HCT116 (cell line): ENCODE data around the gene FAXDC2. TPM values are rescaled to one million over a fixed set of nuclear protein-coding genes. Genes with fewer than 3 reads are reported as not detected.

Source experiments
- ATAC-seq: fragments of 200-7000 bp; cut with Tn5 transposase; 2 replicates; pipeline ENCODE4 v1.9.1; 2020; ENCODE audit warnings: mild to moderate bottlenecking, moderate library complexity
- BruUV-seq: library from RNA; stranded (reverse); fragments of 400-500 nt; replicated peaks from 2 replicates; lab custom pipeline; 2021; lab: Mats Ljungman, UMichigan
- CTCF ChIA-PET: fragments of 300-600 bp; sonication (Branson Sonifier 250); formaldehyde crosslinking; loops from one replicate; lab custom pipeline; 2021; ENCODE audit warnings: antibody characterized with exemption; lab: Charles Lee
- POLR2A ChIA-PET: fragments of 300-600, 350-600 bp; sonication (Branson Sonifier 250); formaldehyde crosslinking; loops from one replicate; lab custom pipeline; 2021; ENCODE audit warnings: antibody characterized with exemption; lab: Charles Lee
- RAD21 ChIA-PET, 2 experiments: fragments of 300-600 bp; sonication (Branson Sonifier 250); formaldehyde crosslinking; loops; one replicate each; lab custom pipeline; 2023; ENCODE audit warnings: low total read pairs in 2 of 2; ENCODE audit not compliant: uncharacterized antibody in 2 of 2, unreplicated experiment in 2 of 2, low non-redundant PET in 1 of 2; lab: Charles Lee
- DNase-seq: peaks from one replicate; pipeline ENCODE4 v3.0.0-alpha.2; 2010; ENCODE audit warnings: low read depth, low spot score
- H2AFZ ChIP-seq: fragments of 200-600 bp; shearing (Covaris generic), sonication (generic); 2 replicates; pipeline ENCODE4 v1.6.1; 2017; ENCODE audit warnings: low read depth, mixed run types, mixed read lengths, antibody characterized with exemption, low read length; ENCODE audit not compliant: poor library complexity, severe bottlenecking
- H3K27ac ChIP-seq: 2 replicates; pipeline ENCODE4 v1.5.1; 2012; ENCODE audit warnings: low read depth, low read length
- H3K27me3 ChIP-seq: fragments of 200-600 bp; sonication (generic); 2 replicates; pipeline ENCODE4 v1.6.1; 2016; ENCODE audit warnings: mixed run types, low read length, mixed read lengths; ENCODE audit not compliant: insufficient read depth
- H3K36me3 ChIP-seq, 2 experiments: fragments of 200-500 bp in 1 of 2; fragments of 200-600 bp in 1 of 2; sonication (Bioruptor generic) in 1 of 2; sonication (generic) in 1 of 2; 2 replicates each; pipeline versions ENCODE4 v1.5.1 to v1.6.1; 2014 to 2016; ENCODE audit warnings: low read length in 2 of 2, inconsistent platforms in 1 of 2, mixed read lengths in 1 of 2, mixed run types in 1 of 2; ENCODE audit not compliant: insufficient read depth in 2 of 2, control insufficient read depth in 1 of 2
- H3K4me1 ChIP-seq, 2 experiments: fragments of 200-600 bp in 1 of 2; sonication (generic) in 1 of 2; 2 replicates each; pipeline versions ENCODE4 v1.5.1 to v1.6.1; 2012 to 2017; ENCODE audit warnings: low read length in 2 of 2, inconsistent platforms in 1 of 2, mild to moderate bottlenecking in 1 of 2, mixed read lengths in 1 of 2, mixed run types in 1 of 2, moderate library complexity in 1 of 2; ENCODE audit not compliant: insufficient read depth in 2 of 2, control insufficient read depth in 1 of 2
- H3K4me2 ChIP-seq: fragments of 200-600 bp; sonication (generic); 2 replicates; pipeline ENCODE4 v1.6.1; 2017; ENCODE audit warnings: mixed run types, low read length, mixed read lengths
- H3K4me3 ChIP-seq, 2 experiments: fragments of 200-600 bp in 1 of 2; sonication (generic) in 1 of 2; replicated peaks in 1 of 2; 2 replicates each; pipeline ENCODE4 v1.5.1; 2011 to 2016; ENCODE audit warnings: low read length in 2 of 2, control low read depth in 1 of 2, low read depth in 1 of 2, mild to moderate bottlenecking in 1 of 2, mixed read lengths in 1 of 2, mixed run types in 1 of 2
- H3K79me2 ChIP-seq: fragments of 200-600 bp; sonication (generic); 2 replicates; pipeline ENCODE4 v1.6.1; 2017; ENCODE audit warnings: mild to moderate bottlenecking, mixed run types, low read length, moderate library complexity, mixed read lengths; ENCODE audit not compliant: insufficient read depth
- H3K9ac ChIP-seq: fragments of 200-600 bp; sonication (generic); 2 replicates; pipeline ENCODE4 v1.6.1; 2016; ENCODE audit warnings: low read length, mixed read lengths
- H3K9me2 ChIP-seq: fragments of 200-600 bp; sonication (generic), shearing (Covaris generic); 2 replicates; pipeline ENCODE4 v1.6.1; 2017; ENCODE audit warnings: mixed run types, mild to moderate bottlenecking, moderate library complexity; ENCODE audit not compliant: insufficient read depth
- H3K9me3 ChIP-seq, 2 experiments: fragments of 200-500 bp in 1 of 2; fragments of 200-600 bp in 1 of 2; sonication (Bioruptor generic) in 1 of 2; sonication (generic) in 1 of 2; 2 replicates each; pipeline ENCODE4 v1.6.1; 2014 to 2017; ENCODE audit warnings: low read length in 2 of 2, mixed read lengths in 2 of 2, inconsistent platforms in 1 of 2, low read depth in 1 of 2, mild to moderate bottlenecking in 1 of 2, mixed run types in 1 of 2, moderate library complexity in 1 of 2; ENCODE audit not compliant: control insufficient read depth in 1 of 2, insufficient read depth in 1 of 2
- H4K20me1 ChIP-seq: fragments of 200-600 bp; sonication (generic), shearing (Covaris generic); 2 replicates; pipeline ENCODE4 v1.6.1; 2017; ENCODE audit warnings: mixed run types, mild to moderate bottlenecking, moderate library complexity; ENCODE audit not compliant: insufficient read depth
- CBX3 ChIP-seq: IDR thresholded peaks from 2 replicates; pipeline ENCODE4 v1.6.1; 2012; ENCODE audit warnings: low read depth
- CEBPB ChIP-seq: IDR thresholded peaks from 2 replicates; pipeline ENCODE4 v1.6.1; 2012; ENCODE audit warnings: low read depth
- ELF1 ChIP-seq: IDR thresholded peaks from 2 replicates; pipeline ENCODE4 v1.6.1; 2012; ENCODE audit warnings: low read depth, borderline replicate concordance
- EZH2 ChIP-seq: fragments of 200-600 bp; sonication (generic); IDR thresholded peaks from 2 replicates; pipeline ENCODE4 v1.6.1; 2017; ENCODE audit warnings: antibody characterized with exemption, mixed run types
- EZH2phosphoT487 ChIP-seq: fragments of 200-600 bp; IDR thresholded peaks from 2 replicates; pipeline ENCODE4 v1.6.1; 2018; ENCODE audit warnings: antibody characterized with exemption, borderline replicate concordance
- JUND ChIP-seq: IDR thresholded peaks from 2 replicates; pipeline ENCODE4 v1.6.1; 2012
- POLR2AphosphoS5 ChIP-seq: IDR thresholded peaks from 2 replicates; pipeline ENCODE4 v1.6.1; 2011; ENCODE audit warnings: mild to moderate bottlenecking, low read depth, low read length, moderate library complexity
- SIN3A ChIP-seq: IDR thresholded peaks from 2 replicates; pipeline ENCODE4 v1.6.1; 2012; ENCODE audit warnings: low read depth
- SP1 ChIP-seq: IDR thresholded peaks from 2 replicates; pipeline ENCODE4 v1.6.1; 2012; ENCODE audit warnings: low read depth
- SRF ChIP-seq: IDR thresholded peaks from 2 replicates; pipeline ENCODE4 v1.6.1; 2012; ENCODE audit warnings: low read depth
- TCF7L2 ChIP-seq: IDR thresholded peaks from 2 replicates; pipeline ENCODE4 v1.7.0; 2011; ENCODE audit warnings: borderline replicate concordance, inconsistent platforms; ENCODE audit not compliant: insufficient read depth, insufficient read length; ENCODE audit errors: extremely low read depth
- ZBTB33 ChIP-seq: IDR thresholded peaks from 2 replicates; pipeline ENCODE4 v1.6.1; 2011; ENCODE audit warnings: mild to moderate bottlenecking, low read length, moderate library complexity; ENCODE audit not compliant: insufficient replicate concordance; ENCODE audit errors: extremely low read depth
- ZFX ChIP-seq: fragments of 450-650 bp; IDR thresholded peaks from 2 replicates; pipeline ENCODE4 v1.6.1; 2017
- ZNF274 ChIP-seq: fragments of 200-500 bp; sonication (Bioruptor generic); IDR thresholded peaks from 2 replicates; pipeline ENCODE4 v1.6.1; 2014; ENCODE audit warnings: mild to moderate bottlenecking, low read depth, low read length, inconsistent platforms
- intact Hi-C: fragments of 100-400 bp; cut with micrococcal nuclease; formaldehyde crosslinking; loops from 2 replicates; pipeline ENCODE4 v1.10.0; 2022
- total RNA-seq: library from RNA; stranded (reverse); gene quantifications from one replicate; pipeline ENCODE4 v1.2.1, GENCODE V29; 2021; ENCODE audit not compliant: unreplicated experiment
- TF ChIP-seq, protein P1 (sequence below): IDR thresholded peaks from 2 replicates; pipeline ENCODE4 v1.6.1; 2012

The FAXDC2 gene
- total RNA-seq, 1 experiment from 2014 or later: 0.22 TPM

DNA sequence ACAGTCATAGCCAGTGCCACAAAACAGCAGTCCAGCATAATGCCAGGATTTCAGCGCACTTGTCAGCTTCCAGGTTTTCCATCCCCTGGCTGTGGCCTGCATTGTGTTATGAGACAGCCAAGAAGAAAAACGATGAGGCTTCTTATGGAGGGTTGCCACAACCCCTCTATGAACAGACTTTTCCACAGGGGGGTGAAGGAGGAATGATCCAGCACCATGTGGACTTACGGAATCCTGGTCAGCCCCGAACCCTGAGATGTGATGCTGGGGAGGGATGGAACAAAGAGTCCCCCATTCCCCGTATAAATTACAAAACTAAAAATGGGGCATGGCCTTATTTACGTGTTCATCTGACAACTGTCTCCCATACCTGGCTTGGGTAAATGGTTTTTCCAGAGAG lies 32.6 kb downstream of the FAXDC2 start:
- BruUV-seq: no TSS peak
- peaks cover 31 to 51% of the 10 kb centered on the region in 2 experiments for H3K36me3 ChIP-seq

DNA sequence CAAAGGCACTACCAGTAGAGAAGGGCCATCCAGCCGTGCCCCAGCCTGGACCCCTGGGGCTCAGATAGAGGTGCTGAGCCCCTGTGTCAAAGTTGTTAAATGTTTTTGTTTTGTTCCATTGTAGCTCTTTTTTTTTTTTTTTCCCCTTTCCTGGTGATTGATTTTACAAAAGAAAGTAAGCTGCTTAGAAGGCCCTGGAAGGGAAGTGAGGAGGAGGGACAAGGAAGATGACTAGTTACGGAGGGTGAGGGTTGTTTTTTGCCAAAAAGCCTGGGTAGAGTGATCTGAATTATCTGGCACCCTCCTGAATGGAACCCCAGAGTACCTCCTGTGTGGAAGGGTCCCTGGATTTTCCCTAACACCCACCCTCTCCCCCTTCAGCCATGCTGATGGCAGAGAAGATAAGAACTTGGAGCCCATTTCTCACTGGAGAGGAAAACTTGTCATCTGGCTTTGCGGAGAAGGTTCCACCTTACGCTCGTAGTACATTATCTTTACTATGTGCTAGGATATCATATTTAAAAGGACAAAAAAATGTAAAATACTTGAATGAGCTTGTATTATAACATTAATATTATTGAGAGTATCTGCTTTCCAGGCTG lies 33.4 kb downstream of the FAXDC2 start:
- no peaks in the 10 kb centered on the region for H3K27me3 ChIP-seq
- no peak for ATAC-seq
- ChIA-PET CTCF (no interaction called here), POLR2A (no interaction called here), RAD21 (no interaction called here)
- H2AFZ ChIP-seq: no peak overlapping the region
- no peak overlapping the region for H3K27ac ChIP-seq
- no peaks in the 10 kb centered on the region for H3K4me1 ChIP-seq
- peaks cover 3% of the 10 kb centered on the region; the same call in 1 of the 2 replicates for H4K20me1 ChIP-seq
- no peak overlapping the region for H3K4me3 ChIP-seq
- no TSS peak for BruUV-seq
- no peak for DNase-seq
- H3K9ac ChIP-seq: no peak overlapping the region
- peaks cover 15% of the 10 kb centered on the region; the same call in 1 of the 2 replicates for H3K79me2 ChIP-seq
- no peaks in the 10 kb centered on the region for H3K9me2 ChIP-seq
- intact Hi-C loops: no loop called here
- no peaks in the 10 kb centered on the region for H3K9me3 ChIP-seq
- peaks cover 32 to 55% of the 10 kb centered on the region in 2 experiments for H3K36me3 ChIP-seq
- H3K4me2 ChIP-seq: no peak overlapping the region
- TF ChIP-seq EZH2: no peak
- TF ChIP-seq EZH2phosphoT487: no peak
- TF ChIP-seq TCF7L2: no peak
- TF ChIP-seq ZNF274: no peak
- no peak for TF ChIP-seq ZBTB33
- TF ChIP-seq ELF1: no peak
- TF ChIP-seq SIN3A: no peak
- no peak for TF ChIP-seq JUND
- no peak for TF ChIP-seq CEBPB
- TF ChIP-seq POLR2AphosphoS5: no peak
- TF ChIP-seq CBX3: no peak
- no peak for TF ChIP-seq SRF
- no peak for TF ChIP-seq SP1
- TF ChIP-seq ZFX: no peak
- TF ChIP-seq, protein P1, sequence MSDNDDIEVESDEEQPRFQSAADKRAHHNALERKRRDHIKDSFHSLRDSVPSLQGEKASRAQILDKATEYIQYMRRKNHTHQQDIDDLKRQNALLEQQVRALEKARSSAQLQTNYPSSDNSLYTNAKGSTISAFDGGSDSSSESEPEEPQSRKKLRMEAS: no peak

More for the DNA sequence above, 32.6 kb downstream of the FAXDC2 start:
- Histone ChIP-seq H3K4me3 (no peak overlapping the region), H3K9me3 (no peaks in the 10 kb centered on the region), H3K4me2 (no peak overlapping the region), H2AFZ (no peak overlapping the region), H3K27me3 (no peaks in the 10 kb centered on the region), H3K4me1 (no peaks in the 10 kb centered on the region), H3K9ac (no peak overlapping the region), H3K79me2 (peaks cover 12% of the 10 kb centered on the region; the same call in 1 of the 2 replicates), H4K20me1 (peaks cover 3% of the 10 kb centered on the region; the same call in 1 of the 2 replicates), H3K9me2 (no peaks in the 10 kb centered on the region), H3K27ac (no peak overlapping the region)
- intact Hi-C loops: no loop called here
- ATAC-seq (no peak), DNase-seq (no peak)
- RAD21 ChIA-PET: no interaction called here
- no peak for TF ChIP-seq JUND
- CTCF ChIA-PET: interaction anchor here (1.0 kb wide), 1 partner anchor 167 kb away, joined by 3 read pairs; no protein-coding TSS in a partner anchor
- POLR2A ChIA-PET: no interaction called here
